CD4-positive, alpha-beta T cell treated with Interferon alpha-2 for 1 hour (primary cell): ENCODE data around the gene ADSL.
"Not testable (repeated sequence)": the region's sequence is repeated elsewhere in the genome, so short reads cannot be mapped to it uniquely, and the experiment has no call there.

ENCODE experiments used
- DNase-seq, 2 donors: peaks; one replicate each; pipeline ENCODE4 v3.0.0-alpha.2; 2020 to 2022

The ADSL gene

DNA sequence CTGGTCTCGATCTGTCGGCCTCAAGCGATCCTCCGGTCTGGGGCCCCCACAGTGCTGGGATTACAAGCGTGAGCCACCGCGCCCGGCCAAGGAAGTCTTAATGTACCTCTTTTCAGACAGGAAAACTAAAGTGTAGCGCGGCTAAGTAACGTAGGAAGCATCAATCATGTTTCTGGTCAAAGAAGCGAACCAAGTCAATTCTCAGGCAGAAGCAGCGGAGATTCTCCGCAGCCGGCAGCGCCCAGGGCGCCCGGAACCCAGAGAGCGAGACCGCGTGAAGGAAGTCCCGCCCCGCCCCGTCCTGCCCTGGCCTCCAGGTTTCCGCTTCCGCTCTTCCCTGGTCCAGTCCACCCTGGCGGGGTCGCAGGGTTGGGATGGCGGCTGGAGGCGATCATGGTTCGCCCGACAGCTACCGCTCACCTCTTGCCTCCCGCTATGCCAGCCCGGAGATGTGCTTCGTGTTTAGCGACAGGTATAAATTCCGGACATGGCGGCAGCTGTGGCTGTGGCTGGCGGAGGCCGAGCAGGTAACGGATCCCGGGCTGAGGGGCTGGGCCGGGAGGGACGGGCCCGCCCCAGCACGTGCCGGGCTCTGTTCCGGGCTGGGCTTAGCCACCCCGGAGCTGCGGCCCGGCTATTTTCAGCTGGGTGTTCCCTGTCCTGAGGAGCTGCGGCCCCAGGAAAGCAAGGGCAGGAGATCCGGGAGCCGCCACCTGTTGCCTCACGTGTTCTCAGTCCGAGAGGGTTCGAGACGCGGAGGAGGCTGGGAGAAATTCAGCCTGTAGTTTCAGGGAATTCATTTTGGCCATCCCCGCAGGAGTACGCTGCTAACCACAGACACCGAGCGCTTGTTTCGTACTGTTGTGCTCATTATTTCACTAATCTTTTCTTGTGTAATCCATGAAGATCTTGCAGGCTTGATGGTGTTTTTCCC lies at the start of gene ADSL:
ADSL (plus strand) TSS at position 316 of the 934 bp plus-strand sequence; CDS start at position 375, 59 bp downstream.
- DNase-seq: peak; percentile 79 to 85

DNA sequence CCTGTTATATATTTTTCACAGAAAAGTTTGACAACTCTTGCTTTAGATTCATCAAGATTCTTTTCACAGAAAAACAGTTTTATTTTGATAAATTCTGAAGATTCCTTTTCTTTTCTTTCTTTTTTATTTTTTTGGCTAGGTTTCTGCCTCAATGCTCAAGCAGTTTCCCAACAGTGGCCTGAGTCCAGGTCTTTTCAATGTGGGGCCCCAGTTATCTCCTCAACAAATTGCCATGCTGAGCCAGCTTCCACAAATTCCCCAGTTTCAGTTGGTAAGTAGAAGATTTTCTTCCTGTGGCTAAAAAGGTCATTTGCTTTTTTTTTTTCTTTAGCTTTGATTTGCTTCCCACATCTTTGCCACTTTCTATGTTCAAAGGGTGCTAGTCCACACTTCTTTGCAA lies 46.0 kb upstream of the ADSL start:
- DNase-seq: no peak

DNA sequence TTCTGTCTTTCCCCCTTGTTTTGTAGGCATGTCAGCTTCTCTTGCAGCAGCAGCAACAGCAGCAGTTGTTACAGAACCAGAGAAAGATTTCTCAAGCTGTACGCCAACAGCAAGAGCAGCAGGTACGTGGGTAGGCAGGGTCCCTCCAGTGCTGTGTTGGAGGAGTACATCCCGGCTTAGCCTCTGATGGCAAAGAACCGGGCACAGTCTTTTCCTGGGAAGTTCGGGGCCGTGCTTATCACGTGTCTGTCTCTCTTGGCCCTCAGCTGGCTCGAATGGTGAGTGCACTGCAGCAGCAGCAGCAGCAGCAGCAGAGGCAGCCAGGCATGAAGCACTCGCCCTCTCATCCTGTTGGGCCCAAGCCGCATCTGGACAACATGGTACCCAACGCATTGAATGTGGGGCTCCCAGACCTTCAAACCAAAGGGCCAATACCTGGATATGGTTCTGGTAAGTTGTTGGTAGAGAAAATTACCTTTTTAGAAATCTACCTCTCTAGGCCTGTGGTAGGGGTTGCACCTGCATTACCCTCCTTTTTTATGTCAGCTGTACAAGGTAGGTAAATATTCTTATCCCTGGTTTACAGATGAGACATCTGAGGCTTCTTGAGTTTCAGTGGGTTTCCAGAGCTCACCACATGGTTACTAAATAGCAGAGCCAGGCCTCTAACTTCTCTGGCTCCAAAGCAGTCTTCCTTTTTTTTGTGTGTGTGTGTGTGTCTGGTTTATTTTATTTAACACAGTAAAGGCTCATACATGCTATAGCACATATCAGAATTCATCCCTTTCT lies 45.2 kb upstream of the ADSL start:
- no peak for DNase-seq

DNA sequence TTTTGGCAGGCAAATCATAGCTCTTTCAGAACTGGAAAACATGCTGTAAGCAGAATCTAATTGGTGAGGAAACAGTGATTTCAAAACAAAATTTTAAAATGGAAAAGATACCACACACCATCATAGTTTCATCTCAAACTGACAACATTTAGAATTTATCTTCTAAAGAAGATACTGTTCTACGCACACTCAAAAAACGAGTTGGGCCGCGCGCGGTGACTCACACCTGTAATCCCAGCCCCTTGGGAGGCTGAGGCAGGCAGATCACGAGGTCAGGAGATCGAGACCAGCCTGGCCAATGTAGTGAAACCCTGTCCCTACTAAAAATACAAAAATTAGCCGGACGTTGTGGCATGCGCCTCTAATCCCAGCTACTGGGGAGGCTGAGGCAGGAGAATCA lies 44.2 kb upstream of the ADSL start:
- DNase-seq: no peak

GRCh38 chr22:40305625-40306024 lies 40.7 kb upstream of the ADSL start:
- no peak for DNase-seq

DNA sequence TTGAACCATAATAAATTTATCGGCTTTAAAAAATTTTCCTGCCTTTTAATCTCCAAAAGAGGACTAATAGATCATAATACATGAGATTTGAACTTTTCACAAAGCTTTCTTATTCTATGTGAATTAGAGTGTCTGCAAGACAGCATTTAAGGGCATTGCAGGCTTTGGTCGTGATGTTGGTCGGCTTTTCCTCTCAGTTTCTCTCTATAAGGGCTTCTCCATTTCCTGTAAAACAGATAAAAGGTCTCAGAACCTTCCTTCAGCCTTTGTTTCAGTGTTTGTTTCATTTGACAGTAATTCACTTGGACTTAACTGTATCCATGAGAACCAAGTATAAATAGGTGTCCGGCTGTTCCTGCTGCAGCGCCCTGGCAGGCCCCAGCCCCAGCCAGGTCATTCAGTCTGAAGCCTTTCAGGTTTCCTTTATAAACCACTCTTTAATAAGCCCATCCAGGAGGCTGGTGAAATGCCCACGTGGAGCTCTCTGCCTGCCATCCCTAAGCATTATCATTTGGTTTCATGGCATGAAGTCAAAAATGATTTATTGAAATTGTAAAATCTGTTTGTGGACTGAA lies 37.2 kb upstream of the ADSL start:
- peak in 1 of 2 donors; percentile 24 for DNase-seq

DNA sequence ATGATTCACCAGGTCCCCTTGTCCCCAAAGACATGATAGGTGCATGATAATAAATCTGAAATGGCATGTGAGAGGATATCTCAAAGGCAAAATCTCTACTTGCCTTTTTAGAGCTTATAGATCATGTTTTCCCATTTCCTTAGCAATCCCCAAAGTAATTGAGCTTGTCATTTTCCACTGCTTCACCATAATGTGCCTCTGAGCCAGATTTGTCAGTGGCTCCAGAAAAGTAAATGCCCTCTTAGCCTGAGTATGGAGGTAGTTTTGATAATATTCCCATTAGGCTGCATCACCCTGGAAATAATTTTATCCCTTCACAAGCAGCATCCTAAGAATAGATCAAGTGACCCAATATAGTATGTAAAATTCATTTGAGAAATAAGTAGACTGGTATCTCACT lies 36.7 kb upstream of the ADSL start:
- DNase-seq: no peak

DNA sequence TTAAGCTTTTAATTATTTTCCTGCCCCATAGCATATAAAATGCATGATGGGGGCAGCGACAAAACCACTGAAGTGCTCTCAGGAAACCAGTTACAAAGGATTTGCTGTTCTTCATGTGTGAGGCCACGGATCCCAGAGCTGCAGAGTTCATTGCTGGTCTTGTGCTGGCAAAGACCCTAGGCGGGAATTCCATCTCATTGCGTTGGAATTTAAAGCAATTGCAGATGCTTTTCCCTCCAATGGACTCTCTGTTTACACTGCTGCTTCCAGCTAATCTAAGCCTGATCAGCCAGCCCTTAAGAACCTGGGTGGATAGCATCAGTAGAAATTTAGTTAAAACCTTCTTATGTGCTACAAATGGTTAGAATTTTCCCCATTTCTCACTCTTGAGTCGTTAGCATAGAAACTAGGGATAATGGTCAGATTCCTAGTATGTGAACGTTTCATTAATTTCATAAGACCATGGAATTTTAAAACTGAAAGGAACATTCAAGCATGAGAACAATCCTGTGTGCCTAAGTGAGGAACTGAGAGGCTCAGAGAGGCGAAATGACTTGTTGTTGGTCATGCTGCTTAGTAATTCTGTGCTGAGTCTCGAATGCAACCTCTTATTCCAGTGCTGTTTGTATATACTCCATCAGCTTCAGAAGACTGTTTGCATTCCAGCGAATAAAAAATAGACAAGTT lies 36.1 kb upstream of the ADSL start:
- DNase-seq: no peak

GRCh38 chr22:40310768-40311120 lies 35.6 kb upstream of the ADSL start:
- DNase-seq: no peak

GRCh38 chr22:40311646-40312045 lies 34.7 kb upstream of the ADSL start:
- DNase-seq: not testable (repeated sequence)

GRCh38 chr22:40312050-40312449 lies 34.2 kb upstream of the ADSL start:
- DNase-seq: no peak

DNA sequence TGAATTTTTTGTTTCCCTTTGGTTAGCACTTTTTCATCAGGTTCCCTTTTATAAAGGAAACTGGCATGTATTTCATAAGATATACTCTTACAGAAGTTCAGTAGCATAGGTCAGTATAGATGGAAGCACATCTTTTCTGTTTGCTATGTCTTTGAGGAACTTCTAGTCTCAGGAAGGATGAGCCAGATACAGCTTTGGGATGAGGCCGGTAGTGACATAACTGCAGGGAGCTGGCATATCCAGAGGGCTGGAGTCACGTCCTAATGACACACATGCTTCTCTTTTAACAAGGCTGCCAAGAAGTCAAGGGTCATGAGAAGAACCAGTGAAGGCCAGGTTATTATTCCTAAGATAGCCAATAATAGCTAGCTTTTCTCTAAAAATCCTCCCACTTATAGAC lies 33.3 kb upstream of the ADSL start:
- DNase-seq: no peak

GRCh38 chr22:40314041-40314440 lies 32.3 kb upstream of the ADSL start:
- no peak for DNase-seq

GRCh38 chr22:40320687-40321086 lies 25.6 kb upstream of the ADSL start:
- DNase-seq: no peak

GRCh38 chr22:40322021-40322420 lies 24.3 kb upstream of the ADSL start:
- no peak for DNase-seq

DNA sequence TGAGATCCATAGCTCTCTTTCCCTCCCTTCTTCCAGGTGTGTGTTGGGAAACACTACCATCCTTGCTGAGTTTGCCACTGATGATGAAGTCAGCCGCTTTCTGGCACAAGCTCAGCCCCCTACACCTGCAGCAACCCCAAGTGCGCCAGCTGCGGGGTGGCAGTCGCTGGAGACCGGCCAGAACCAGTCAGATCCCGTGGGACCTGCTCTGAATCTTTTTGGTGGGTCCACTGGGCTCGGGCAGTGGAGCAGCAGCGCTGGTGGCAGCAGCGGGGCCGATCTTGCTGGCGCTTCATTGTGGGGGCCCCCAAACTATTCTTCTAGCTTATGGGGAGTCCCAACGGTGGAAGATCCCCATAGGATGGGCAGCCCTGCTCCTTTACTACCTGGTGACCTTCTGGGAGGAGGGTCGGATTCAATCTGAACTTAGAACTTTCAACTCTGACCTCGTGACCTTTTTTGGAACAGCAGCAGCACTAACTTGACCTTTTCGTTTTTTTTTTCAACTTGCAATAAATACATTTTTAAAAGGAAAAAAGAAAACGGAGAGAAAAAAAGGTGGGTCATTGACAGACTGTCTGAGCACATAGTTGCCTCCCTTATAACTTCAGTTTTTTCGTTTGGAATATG lies 23.4 kb upstream of the ADSL start:
- DNase-seq: no peak

- DNase-seq: peak; percentile 39 to 68
These were observed 22.6 kb upstream of the ADSL start for GRCh38 chr22:40323681-40324171.

- peak; percentile 43 to 75 for DNase-seq
These were observed 21.6 kb upstream of the ADSL start for GRCh38 chr22:40324468-40325305.

DNA sequence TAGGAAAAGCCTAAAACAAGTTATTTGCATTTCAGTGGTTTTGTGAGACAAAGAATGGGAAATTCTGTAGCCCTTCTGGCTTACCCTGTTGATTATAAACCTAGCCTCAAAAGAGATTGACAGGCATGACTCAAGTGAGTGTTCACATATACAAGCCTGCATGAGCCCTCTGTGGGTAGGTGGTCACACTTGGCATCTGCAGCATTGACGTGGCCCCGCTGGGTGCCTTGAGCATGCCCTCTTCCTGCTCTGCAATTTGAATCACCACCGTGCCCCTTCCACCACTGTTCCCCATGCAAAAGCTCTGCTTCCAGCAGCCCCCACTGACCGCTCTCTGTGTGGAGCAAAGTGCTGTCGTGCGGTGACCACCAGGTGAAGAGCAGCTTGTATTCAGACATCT lies 21.0 kb upstream of the ADSL start:
- peak; percentile 20 to 42 for DNase-seq

GRCh38 chr22:40326905-40327735 lies 19.2 kb upstream of the ADSL start:
- peak in 1 of 2 donors; percentile 48 for DNase-seq
